GM19452 (cell line): ENCODE measurements around the gene GPR4.
"Not testable (repeated sequence)": the region's sequence is repeated elsewhere in the genome, so short reads cannot be mapped to it uniquely, and the experiment has no call there.

Source experiments
- ATAC-seq: cut with Tn5 transposase; IDR thresholded peaks from one replicate; pipeline ENCODE4 v1.9.1; 2021; ENCODE audit not compliant: unreplicated experiment

The GPR4 gene

GRCh38 chr19:45623984-45624383 is 22.0 kb upstream of the GPR4 start:
- no peak for ATAC-seq

DNA sequence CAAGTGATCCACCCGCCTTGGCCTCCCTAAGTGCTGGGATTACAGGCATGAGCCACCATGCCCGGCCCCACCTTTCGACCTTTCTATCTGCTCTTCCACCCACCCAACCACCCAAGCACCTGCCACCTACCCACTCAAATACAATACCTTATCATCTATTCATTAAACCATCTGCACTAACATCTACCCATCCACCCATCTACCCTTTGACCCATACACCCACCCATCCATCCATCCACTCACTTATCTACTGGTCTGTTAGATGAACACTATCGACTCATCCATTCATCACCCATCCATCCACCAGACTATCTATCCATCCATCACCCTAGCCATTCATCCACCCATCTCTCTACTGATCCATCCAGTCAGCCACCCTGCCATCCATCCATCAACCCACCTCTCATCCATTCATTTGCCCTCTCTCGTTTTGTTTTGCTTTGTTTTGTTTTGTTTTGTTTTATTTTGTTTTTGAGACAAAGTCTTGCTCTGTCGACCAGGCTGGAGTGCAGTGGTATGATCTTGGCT is 20.0 kb upstream of the GPR4 start:
- ATAC-seq: no peak

DNA sequence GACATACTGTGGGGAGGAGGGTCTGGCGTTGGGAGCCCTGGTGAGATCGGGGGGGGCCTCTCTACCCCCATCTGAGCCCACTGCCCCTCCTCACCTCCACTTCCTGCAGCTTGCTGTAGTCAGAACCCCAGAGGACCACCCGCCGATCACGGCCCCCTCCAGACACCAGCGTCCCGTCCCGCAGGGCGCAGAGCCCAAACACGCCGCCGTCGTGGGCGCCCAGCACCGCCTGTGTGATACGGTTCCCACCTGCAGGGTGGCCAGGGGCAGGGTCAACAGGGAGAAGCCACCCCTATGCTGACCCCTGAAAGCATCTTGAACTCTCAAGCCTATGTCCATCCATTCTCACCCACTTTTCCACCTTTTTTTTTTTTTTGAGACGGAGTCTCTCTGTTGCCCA is 19.4 kb upstream of the GPR4 start:
- no peak for ATAC-seq

DNA sequence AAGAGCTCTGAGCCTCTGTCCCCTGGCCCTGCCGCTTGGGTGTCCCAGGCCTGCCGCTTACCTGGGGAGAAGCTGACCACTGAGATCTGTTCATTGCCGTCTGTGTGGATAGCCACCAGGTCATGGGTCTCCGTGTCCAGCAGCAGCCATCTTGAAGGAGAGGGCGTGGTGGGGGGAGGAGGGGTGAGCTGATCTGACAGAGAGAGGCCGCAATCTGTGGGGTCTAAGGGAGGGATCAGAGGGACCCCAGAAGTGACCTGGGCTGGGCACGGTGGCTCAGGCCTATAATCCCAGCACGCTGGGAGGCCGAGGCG is 14.6 kb upstream of the GPR4 start:
- ATAC-seq: no peak

- no peak for ATAC-seq
Observed at GRCh38 chr19:45615795-45616703, 14.0 kb upstream of the GPR4 start.

DNA sequence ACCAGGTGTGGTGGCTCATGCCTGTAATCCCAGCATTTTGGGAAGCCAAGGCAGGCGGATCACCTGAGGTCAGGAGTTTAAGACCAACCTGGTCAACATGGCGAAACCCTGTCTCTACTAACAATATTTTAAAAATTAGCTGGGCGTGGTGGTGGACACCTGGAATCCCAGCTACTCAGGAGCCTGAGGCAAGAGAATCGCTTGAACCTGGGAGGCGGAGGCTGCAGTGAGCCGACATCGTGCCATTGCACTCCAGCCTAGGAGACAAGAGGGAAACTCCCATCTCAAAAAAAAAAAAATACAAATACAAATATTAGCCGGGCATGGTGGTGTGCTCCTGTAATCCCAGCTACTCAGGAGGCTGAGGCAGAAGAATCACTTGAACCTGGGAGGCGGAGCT is 13.0 kb upstream of the GPR4 start:
- ATAC-seq: not testable (repeated sequence)

GRCh38 chr19:45613926-45614725 is 12.1 kb upstream of the GPR4 start:
- peak; percentile 74 for ATAC-seq

- ATAC-seq: no peak
Observed at GRCh38 chr19:45608948-45609347, 6.9 kb upstream of the GPR4 start.

GRCh38 chr19:45607071-45608029 is 5.3 kb upstream of the GPR4 start:
- no peak for ATAC-seq

GRCh38 chr19:45601115-45601514 is 897 bp downstream of the GPR4 start:
- ATAC-seq: no peak

GRCh38 chr19:45600340-45600885 is 1.6 kb downstream of the GPR4 start:
- no peak for ATAC-seq

DNA sequence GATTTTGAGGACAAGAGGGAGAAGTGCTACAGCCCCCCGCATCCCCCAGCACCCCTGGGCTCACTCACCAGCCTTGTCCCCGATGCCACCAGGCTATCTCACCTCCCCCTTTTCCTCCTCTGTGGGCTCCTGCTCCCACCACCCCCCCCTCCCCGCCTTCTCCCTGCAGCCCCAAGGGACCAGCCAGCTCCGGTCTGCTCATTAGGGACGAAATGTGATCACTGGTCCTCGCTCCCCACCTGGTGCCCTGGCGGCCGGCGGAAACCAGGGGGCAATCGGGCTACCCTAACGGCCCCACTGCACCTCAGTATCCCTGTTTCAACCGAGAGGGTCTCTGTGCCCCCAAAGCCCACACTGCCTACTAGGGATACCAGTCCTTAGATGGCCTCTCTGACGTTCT is 2.7 kb downstream of the GPR4 start:
- ATAC-seq: no peak

DNA sequence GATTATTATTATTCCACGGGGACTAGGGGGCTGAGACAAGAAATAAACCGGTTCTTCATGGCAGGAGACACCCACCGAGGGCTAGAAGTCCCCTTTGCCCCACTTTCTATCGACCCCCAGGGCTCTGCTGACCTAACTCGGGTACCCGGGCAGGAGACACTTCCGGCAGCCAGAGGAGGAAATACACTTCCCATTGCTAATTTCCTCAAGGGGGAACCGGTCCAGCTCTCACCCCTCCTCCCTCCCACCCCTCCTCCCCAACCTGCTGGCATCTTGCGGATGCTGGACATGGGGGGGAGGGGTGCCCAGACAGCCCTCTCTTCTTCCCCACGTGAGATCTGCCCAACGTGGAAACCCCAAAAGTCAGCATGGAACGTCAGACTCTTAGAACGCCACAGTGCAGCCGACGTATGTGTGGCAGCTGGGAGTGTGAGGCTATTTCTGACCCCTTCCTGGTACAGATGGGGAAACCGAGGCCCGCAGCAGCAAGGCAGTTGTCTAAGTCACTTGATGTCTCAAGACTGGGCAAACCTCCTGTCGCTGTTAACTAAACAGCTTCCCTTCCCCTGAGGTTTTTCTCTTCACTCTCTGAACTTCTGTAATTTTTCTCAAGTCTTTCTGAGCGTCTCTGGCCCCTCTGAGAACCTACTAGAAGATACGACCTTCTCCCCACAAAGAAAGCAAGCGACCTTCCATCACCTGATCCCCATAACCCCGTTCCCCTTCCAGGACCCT is 3.6 kb downstream of the GPR4 start:
- no peak for ATAC-seq

DNA sequence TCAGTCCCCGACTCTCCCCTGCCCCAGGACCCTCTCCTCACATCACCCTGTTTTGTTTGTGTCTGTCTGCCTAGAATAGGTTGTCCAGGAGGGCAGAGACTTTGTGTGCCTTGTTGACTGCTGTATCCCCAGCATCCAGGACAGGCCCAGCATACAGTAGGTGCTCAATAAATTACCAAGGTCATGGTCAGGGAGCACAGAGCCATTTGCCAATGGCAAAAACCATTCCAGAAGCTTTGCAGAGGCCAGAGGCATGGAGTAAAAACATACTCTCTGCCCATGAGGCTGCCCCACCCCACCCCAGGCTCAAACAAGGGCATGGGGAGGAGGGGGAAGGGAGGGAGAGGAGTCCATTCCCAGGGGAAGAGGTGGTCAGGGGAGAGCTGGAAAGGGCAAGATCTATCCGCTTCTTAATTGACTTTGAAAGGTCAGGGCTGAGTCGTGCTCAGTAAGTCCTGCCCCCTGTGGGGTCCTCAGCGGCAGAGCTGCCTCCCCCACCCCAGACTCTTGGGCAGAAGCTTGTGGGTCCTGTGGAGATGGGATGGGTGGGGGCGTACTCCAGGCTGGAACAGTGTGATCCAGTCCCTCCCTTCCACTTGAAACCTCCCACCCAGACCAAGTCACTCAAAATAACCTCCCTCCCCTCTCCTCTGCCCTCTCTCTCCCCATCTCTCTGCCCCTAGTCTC is 4.4 kb downstream of the GPR4 start:
- ATAC-seq: no peak

- ATAC-seq: no peak
Observed at GRCh38 chr19:45595814-45596213, 6.2 kb downstream of the GPR4 start.

- no peak for ATAC-seq
Observed at GRCh38 chr19:45593520-45593919, 8.5 kb downstream of the GPR4 start.

DNA sequence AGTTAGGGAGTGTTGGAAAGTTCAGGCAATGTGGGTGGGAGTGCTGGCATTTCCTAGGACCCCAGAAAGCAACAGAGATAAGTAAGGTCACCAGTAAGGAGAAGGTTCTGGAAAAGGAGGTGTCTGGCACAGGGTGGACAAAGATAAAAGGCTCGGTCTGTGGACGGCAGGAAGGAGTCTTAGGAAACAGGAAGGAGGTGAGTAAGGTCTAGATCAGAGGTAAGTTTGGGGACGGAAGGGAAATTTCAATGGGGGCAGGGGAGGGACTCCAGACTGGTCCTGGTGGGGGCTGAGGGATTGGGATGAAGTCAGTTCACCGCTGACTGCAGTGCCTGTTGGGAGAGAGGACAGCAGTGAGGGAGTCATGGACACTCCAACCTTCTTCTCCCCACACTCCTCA is 9.6 kb downstream of the GPR4 start:
- no peak for ATAC-seq

DNA sequence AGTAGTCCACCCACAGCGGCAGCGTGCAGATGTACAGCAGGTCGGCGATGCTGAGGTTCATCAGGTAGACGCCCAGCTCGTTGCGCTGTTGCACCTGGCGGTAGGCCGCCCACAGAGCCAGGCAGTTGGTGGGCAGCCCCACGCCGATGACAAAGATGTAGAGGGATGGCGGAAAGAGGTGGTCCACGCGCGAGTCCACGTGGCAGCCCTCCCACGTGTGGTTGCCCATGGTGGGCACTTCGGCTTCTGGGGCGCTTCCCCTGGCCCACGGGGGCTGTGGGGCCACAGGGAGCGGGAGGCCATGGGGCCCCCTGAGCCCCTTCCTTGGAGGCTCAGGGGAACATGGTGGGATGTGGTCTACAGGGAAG is 10.4 kb downstream of the GPR4 start:
- ATAC-seq: no peak

DNA sequence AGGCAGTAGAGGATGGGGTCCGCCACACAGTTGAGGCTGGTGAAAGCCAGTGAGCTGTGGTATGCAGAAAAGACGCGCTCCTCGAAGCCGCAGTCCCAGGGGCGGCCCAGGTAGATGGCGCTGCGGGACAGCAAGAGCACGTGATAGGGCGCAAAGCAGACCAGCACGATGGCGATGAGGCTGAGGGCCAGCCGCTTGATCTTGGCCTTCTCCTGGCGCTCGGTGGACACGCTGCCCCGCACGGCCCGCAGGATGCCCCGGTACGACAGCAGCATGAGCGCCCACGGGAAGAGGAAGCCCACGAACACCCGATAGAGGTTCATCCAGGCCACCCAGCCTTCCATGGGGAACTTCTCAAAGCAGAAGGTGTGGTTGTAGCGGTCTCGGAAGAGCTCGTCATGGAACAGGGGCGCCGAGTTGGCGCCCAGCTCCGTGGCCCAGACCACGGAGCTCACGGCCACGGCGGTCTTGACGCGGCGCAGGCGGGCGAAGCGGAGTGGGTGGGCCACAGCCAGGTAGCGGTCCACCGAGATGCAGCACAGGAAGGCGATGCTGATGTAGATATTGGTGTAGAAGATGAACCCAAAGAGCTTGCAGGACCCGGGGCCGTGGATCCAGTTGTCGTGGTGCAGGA is 10.9 kb downstream of the GPR4 start:
- ATAC-seq: no peak
